Endodermal cell (in vitro differentiated cells): ENCODE data around the gene CYYR1. TPM values are rescaled to one million over a fixed set of nuclear protein-coding genes. Genes with fewer than 3 reads are reported as not detected.

Source experiments
- DNase-seq: peaks from one replicate; pipeline ENCODE4 v3.0.0-alpha.2; 2017
- H3K27ac ChIP-seq: 2 replicates; pipeline ENCODE4 v1.5.1; 2013; ENCODE audit warnings: mild to moderate bottlenecking, low read depth, low read length, moderate library complexity
- H3K27me3 ChIP-seq: 2 replicates; pipeline ENCODE4 v1.6.1; 2013; ENCODE audit warnings: mild to moderate bottlenecking, low read length, moderate library complexity; ENCODE audit not compliant: insufficient read depth, control insufficient read depth, poor library complexity, severe bottlenecking
- H3K36me3 ChIP-seq: 2 replicates; pipeline ENCODE4 v1.7.0; 2013; ENCODE audit warnings: mild to moderate bottlenecking, low read length, moderate library complexity; ENCODE audit not compliant: control insufficient read depth, insufficient read depth
- H3K4me1 ChIP-seq: one replicate; pipeline ENCODE4 v1.7.0; 2013; ENCODE audit warnings: low read length; ENCODE audit not compliant: control insufficient read depth, insufficient read depth
- H3K4me3 ChIP-seq: 2 replicates; pipeline ENCODE4 v1.5.1; 2013; ENCODE audit warnings: mild to moderate bottlenecking, low read length, moderate library complexity
- H3K9ac ChIP-seq: 2 replicates; pipeline ENCODE4 v1.6.1; 2013; ENCODE audit warnings: mild to moderate bottlenecking, low read length, moderate library complexity; ENCODE audit not compliant: poor library complexity, severe bottlenecking; ENCODE audit errors: extremely low read depth
- H3K9me3 ChIP-seq: 2 replicates; pipeline ENCODE4 v1.6.1; 2013; ENCODE audit warnings: mild to moderate bottlenecking, low read length, moderate library complexity; ENCODE audit not compliant: control insufficient read depth
- H3K27ac Mint-ChIP-seq: 2 replicates; pipeline ENCODE4 v1.8.0; 2020; ENCODE audit warnings: mixed read lengths
- H3K27me3 Mint-ChIP-seq: 2 replicates; pipeline ENCODE4 v1.8.0; 2021; ENCODE audit warnings: mild to moderate bottlenecking, mixed read lengths; ENCODE audit not compliant: insufficient read depth
- H3K36me3 Mint-ChIP-seq: 2 replicates; pipeline ENCODE4 v1.8.0; 2020; ENCODE audit warnings: low read depth, mixed read lengths
- H3K4me1 Mint-ChIP-seq: 2 replicates; pipeline ENCODE4 v1.8.0; 2020; ENCODE audit warnings: mixed read lengths
- H3K4me3 Mint-ChIP-seq: 2 replicates; pipeline ENCODE4 v1.8.0; 2020; ENCODE audit warnings: mild to moderate bottlenecking, moderate library complexity, mixed read lengths
- H3K9me3 Mint-ChIP-seq: 2 replicates; pipeline ENCODE4 v1.8.0; 2020; ENCODE audit warnings: mild to moderate bottlenecking, mixed read lengths
- CTCF ChIP-seq: fragments of 200-600 bp; sonication (generic); conservative IDR thresholded peaks from 2 replicates; pipeline ENCODE4 v1.5.0; 2021; ENCODE audit warnings: antibody characterized with exemption, mild to moderate bottlenecking
- WGBS, 2 experiments: methylation state at CpG; one replicate each; pipeline versions ENCODE4 v1.1.5 to v1.1.7; 2013; ENCODE audit warnings: missing lambda C conversion rate in 2 of 2, mixed read lengths in 1 of 2; ENCODE audit not compliant: insufficient coverage in 1 of 2, insufficient read length in 1 of 2; 5-methylcytosine and 5-hydroxymethylcytosine counted together
- total RNA-seq, 2 donors: library from RNA; stranded (reverse); fragmentation: NEBNext Ultra II Directional in 1 of 2; extraction: Animal tissue kit (Norgen Biotek cat#: 25700) in 1 of 2; gene quantifications; 2 replicates in 1 of 2; 3 replicates in 1 of 2; pipeline ENCODE4 v1.2.1, GENCODE V29; 2021

The CYYR1 gene
- total RNA-seq, 2 donors from 2014 or later = 16.8 to 16.9 TPM

- 100% methylated on average over 1 of the region's 1 CpG; no CpG with 5 or more reads in 1 of the 2 experiments for WGBS, 2 experiments
- no peaks in the 10 kb centered on the region for H3K4me1 ChIP-seq
- H3K36me3 Mint-ChIP-seq = no peaks in the 10 kb centered on the region
- no peaks in the 10 kb centered on the region for H3K27me3 ChIP-seq
- no peaks in the 10 kb centered on the region for H3K36me3 ChIP-seq
- H3K4me1 Mint-ChIP-seq = no peaks in the 10 kb centered on the region
- H3K4me3 ChIP-seq = no peak overlapping the region
- H3K9me3 Mint-ChIP-seq = no peaks in the 10 kb centered on the region
- no peak overlapping the region for H3K27ac ChIP-seq
- TF ChIP-seq CTCF = no peak
- H3K9me3 ChIP-seq = no peaks in the 10 kb centered on the region
- no peak overlapping the region for H3K4me3 Mint-ChIP-seq
- no peaks in the 10 kb centered on the region for H3K27me3 Mint-ChIP-seq
- H3K9ac ChIP-seq = no peak overlapping the region
- no peak for DNase-seq
- H3K27ac Mint-ChIP-seq = no peak overlapping the region
These were observed 66.1 kb downstream of the CYYR1 start for GRCh38 chr21:26506956-26507355.

- no peaks in the 10 kb centered on the region for H3K36me3 ChIP-seq
- no peak for DNase-seq
- H3K27ac Mint-ChIP-seq = no peak overlapping the region
- H3K4me1 Mint-ChIP-seq = no peaks in the 10 kb centered on the region
- H3K27ac ChIP-seq = no peak overlapping the region
- H3K36me3 Mint-ChIP-seq = no peaks in the 10 kb centered on the region
- peaks cover 2% of the 10 kb centered on the region for H3K9me3 ChIP-seq
- no peaks in the 10 kb centered on the region for H3K27me3 ChIP-seq
- no peak overlapping the region for H3K4me3 Mint-ChIP-seq
- no peaks in the 10 kb centered on the region for H3K4me1 ChIP-seq
- no peak overlapping the region for H3K4me3 ChIP-seq
- no peaks in the 10 kb centered on the region for H3K27me3 Mint-ChIP-seq
- TF ChIP-seq CTCF = no peak
- WGBS, 2 experiments = 95 to 100% methylated on average over 1 of the region's 1 CpG
- H3K9ac ChIP-seq = no peak overlapping the region
- H3K9me3 Mint-ChIP-seq = no peaks in the 10 kb centered on the region
These were observed 67.9 kb downstream of the CYYR1 start for GRCh38 chr21:26505211-26505610.

- H3K9me3 Mint-ChIP-seq = peaks cover 3% of the 10 kb centered on the region
- H3K4me3 Mint-ChIP-seq = no peak overlapping the region
- H3K36me3 Mint-ChIP-seq = peaks cover 9% of the 10 kb centered on the region
- 90% methylated on average over 1 of the region's 2 CpGs; no CpG with 5 or more reads in 1 of the 2 experiments for WGBS, 2 experiments
- H3K4me1 ChIP-seq = no peaks in the 10 kb centered on the region
- H3K9me3 ChIP-seq = peaks cover 4% of the 10 kb centered on the region
- no peak overlapping the region for H3K4me3 ChIP-seq
- H3K27ac Mint-ChIP-seq = no peak overlapping the region
- H3K4me1 Mint-ChIP-seq = no peaks in the 10 kb centered on the region
- no peaks in the 10 kb centered on the region for H3K27me3 ChIP-seq
- no peak for TF ChIP-seq CTCF
- no peaks in the 10 kb centered on the region for H3K27me3 Mint-ChIP-seq
- no peak for DNase-seq
- H3K9ac ChIP-seq = no peak overlapping the region
- H3K36me3 ChIP-seq = no peaks in the 10 kb centered on the region
- H3K27ac ChIP-seq = no peak overlapping the region
These were observed 69.7 kb downstream of the CYYR1 start for GRCh38 chr21:26503414-26503813.
